DND-41 (cell line): ENCODE results near the gene DLG2.

Experiments
- ATAC-seq: fragments of 200-7000 bp; cut with Tn5 transposase; 3 replicates; pipeline ENCODE4 v1.9.1; 2021; ENCODE audit warnings: low read depth; ENCODE audit not compliant: insufficient read depth
- DNase-seq: peaks from one replicate; pipeline ENCODE4 v3.0.0-alpha.2; 2020
- H2AFZ ChIP-seq: 2 replicates; pipeline ENCODE4 v1.6.0; 2012; ENCODE audit warnings: low read depth, low read length
- H3K27ac ChIP-seq: 2 replicates; pipeline ENCODE4 v1.5.1; 2012; ENCODE audit warnings: low read length, inconsistent platforms
- H3K27me3 ChIP-seq: fragments of 200-600 bp; sonication (generic); 2 replicates; pipeline ENCODE4 v1.6.0; 2012; ENCODE audit warnings: low read length, mild to moderate bottlenecking, inconsistent platforms; ENCODE audit not compliant: insufficient read depth, poor library complexity
- H3K36me3 ChIP-seq: 2 replicates; pipeline ENCODE4 v1.5.1; 2012; ENCODE audit warnings: low read length, inconsistent platforms; ENCODE audit not compliant: insufficient read depth
- H3K4me1 ChIP-seq: 2 replicates; pipeline ENCODE4 v1.5.1; 2012; ENCODE audit warnings: mild to moderate bottlenecking, low read length; ENCODE audit not compliant: insufficient read depth
- H3K4me2 ChIP-seq: 2 replicates; pipeline ENCODE4 v1.6.0; 2012; ENCODE audit warnings: mild to moderate bottlenecking, moderate library complexity, low read length, inconsistent platforms; ENCODE audit not compliant: insufficient read depth
- H3K4me3 ChIP-seq, 2 experiments: fragments of 200-600 bp in 1 of 2; shearing (Covaris generic) in 1 of 2; 2 replicates each; pipeline ENCODE4 v1.5.1; 2012 to 2016; ENCODE audit warnings: inconsistent platforms in 2 of 2, low read length in 2 of 2, mild to moderate bottlenecking in 2 of 2, low read depth in 1 of 2, moderate library complexity in 1 of 2
- H3K79me2 ChIP-seq: 2 replicates; pipeline ENCODE4 v1.6.0; 2012; ENCODE audit warnings: low read length, inconsistent platforms; ENCODE audit not compliant: insufficient read depth
- H3K9ac ChIP-seq: 2 replicates; pipeline ENCODE4 v1.6.0; 2012; ENCODE audit warnings: low read depth, mild to moderate bottlenecking, inconsistent platforms, low read length, moderate library complexity
- H3K9me3 ChIP-seq: 2 replicates; pipeline ENCODE4 v1.5.1; 2012; ENCODE audit warnings: low read length, moderate library complexity, mild to moderate bottlenecking, inconsistent platforms; ENCODE audit not compliant: insufficient read depth, severe bottlenecking
- H4K20me1 ChIP-seq: 2 replicates; pipeline ENCODE4 v1.6.0; 2012; ENCODE audit warnings: low read length; ENCODE audit not compliant: insufficient read depth
- EZH2 ChIP-seq: IDR thresholded peaks from 3 replicates; pipeline ENCODE4 v1.6.1; 2012; ENCODE audit warnings: borderline replicate concordance, low read depth, mild to moderate bottlenecking, moderate library complexity, low read length, inconsistent platforms; ENCODE audit not compliant: severe bottlenecking
- TF ChIP-seq, protein P1 (sequence below): IDR thresholded peaks from 2 replicates; pipeline ENCODE4 v1.5.1; 2012; ENCODE audit warnings: borderline replicate concordance, low read length, moderate library complexity, mild to moderate bottlenecking; ENCODE audit not compliant: poor library complexity, severe bottlenecking; ENCODE audit errors: extremely low read depth

DLG2 gene

DNA sequence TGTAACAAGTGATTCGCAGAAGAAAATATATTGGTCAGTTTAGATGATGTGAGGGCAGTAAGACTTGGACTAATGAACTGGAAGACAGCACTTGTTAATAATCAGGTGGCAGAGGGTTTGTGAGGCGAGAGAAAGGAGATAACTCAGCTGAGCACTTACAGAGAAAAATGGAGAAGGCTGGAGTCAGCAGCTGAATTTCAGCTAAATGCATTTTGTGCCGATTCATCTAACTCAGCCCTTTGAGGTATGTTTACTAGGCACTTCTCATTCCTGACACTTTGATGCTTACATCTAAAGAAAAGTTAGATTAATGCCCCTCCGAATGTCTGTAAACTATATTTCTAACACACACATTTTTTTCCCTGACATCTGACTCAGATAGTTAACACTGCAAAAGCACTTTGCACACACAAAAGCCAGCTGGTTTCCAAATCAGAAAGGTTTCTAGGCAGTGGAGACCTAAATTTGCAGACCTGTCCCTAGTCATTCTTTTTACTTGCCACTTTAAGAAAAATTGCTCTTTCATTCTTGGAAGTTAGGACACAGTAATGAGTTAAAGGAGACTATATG is 1481.4 kb downstream of the DLG2 start:
- DNase-seq, result no peak
- H2AFZ ChIP-seq, result no peak overlapping the region
- TF ChIP-seq EZH2, result no peak
- TF ChIP-seq, protein P1, sequence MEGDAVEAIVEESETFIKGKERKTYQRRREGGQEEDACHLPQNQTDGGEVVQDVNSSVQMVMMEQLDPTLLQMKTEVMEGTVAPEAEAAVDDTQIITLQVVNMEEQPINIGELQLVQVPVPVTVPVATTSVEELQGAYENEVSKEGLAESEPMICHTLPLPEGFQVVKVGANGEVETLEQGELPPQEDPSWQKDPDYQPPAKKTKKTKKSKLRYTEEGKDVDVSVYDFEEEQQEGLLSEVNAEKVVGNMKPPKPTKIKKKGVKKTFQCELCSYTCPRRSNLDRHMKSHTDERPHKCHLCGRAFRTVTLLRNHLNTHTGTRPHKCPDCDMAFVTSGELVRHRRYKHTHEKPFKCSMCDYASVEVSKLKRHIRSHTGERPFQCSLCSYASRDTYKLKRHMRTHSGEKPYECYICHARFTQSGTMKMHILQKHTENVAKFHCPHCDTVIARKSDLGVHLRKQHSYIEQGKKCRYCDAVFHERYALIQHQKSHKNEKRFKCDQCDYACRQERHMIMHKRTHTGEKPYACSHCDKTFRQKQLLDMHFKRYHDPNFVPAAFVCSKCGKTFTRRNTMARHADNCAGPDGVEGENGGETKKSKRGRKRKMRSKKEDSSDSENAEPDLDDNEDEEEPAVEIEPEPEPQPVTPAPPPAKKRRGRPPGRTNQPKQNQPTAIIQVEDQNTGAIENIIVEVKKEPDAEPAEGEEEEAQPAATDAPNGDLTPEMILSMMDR, result no peak

DNA sequence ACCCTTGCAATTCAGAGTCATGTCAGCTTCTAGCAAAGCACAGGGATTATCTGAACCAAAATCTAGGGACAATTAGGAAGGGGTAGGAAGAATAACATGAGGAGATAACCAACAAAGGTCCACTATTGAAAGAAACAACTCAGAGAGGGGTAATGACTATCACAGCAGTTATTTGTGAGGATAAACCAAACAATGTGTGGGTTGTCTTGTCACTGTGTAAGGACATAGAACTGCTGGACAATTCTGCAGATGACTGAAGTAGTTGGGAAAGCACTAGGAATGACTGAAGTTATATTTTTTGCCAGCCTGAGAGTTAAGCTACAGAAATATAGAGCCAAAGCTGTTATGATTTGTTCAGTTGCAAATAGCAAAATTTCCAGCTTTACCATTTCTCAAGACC is 1482.6 kb downstream of the DLG2 start:
- Histone ChIP-seq H3K9me3 (no peaks in the 10 kb centered on the region), H3K27me3 (no peaks in the 10 kb centered on the region), H3K9ac (no peak overlapping the region), H2AFZ (no peak overlapping the region), H3K79me2 (no peaks in the 10 kb centered on the region), H3K4me2 (no peak overlapping the region), H3K4me1 (no peaks in the 10 kb centered on the region), H4K20me1 (no peaks in the 10 kb centered on the region), H3K4me3 (no peak overlapping the region), H3K36me3 (no peaks in the 10 kb centered on the region), H3K27ac (no peak overlapping the region)
- no peak for ATAC-seq
- no peak for DNase-seq
- TF ChIP-seq, protein P1, result no peak
- no peak for TF ChIP-seq EZH2

More for the DNA sequence above, 1481.4 kb downstream of the DLG2 start:
- no peaks in the 10 kb centered on the region for H3K36me3 ChIP-seq
- H3K27me3 ChIP-seq, result no peaks in the 10 kb centered on the region
- no peak overlapping the region for H3K27ac ChIP-seq
- H3K9me3 ChIP-seq, result no peaks in the 10 kb centered on the region
- H3K4me2 ChIP-seq, result no peak overlapping the region
- no peaks in the 10 kb centered on the region for H3K79me2 ChIP-seq
- ATAC-seq, result no peak
- no peaks in the 10 kb centered on the region for H3K4me1 ChIP-seq
- no peak overlapping the region for H3K9ac ChIP-seq
- no peaks in the 10 kb centered on the region for H4K20me1 ChIP-seq
- H3K4me3 ChIP-seq, result no peak overlapping the region

- no peak overlapping the region for H3K27ac ChIP-seq
- H4K20me1 ChIP-seq, result no peaks in the 10 kb centered on the region
- no peaks in the 10 kb centered on the region for H3K36me3 ChIP-seq
- TF ChIP-seq, protein P1, result no peak
- no peak for TF ChIP-seq EZH2
- DNase-seq (no peak), ATAC-seq (no peak)
- H3K9me3 ChIP-seq, result no peaks in the 10 kb centered on the region
- no peaks in the 10 kb centered on the region for H3K79me2 ChIP-seq
- H3K9ac ChIP-seq, result no peak overlapping the region
- no peaks in the 10 kb centered on the region for H3K27me3 ChIP-seq
- no peak overlapping the region for H2AFZ ChIP-seq
- H3K4me3 ChIP-seq, result no peak overlapping the region
- no peak overlapping the region for H3K4me2 ChIP-seq
- H3K4me1 ChIP-seq, result no peaks in the 10 kb centered on the region
Measured at GRCh38 chr11:84142411-84142810, 1484.7 kb downstream of the DLG2 start.
